Hepatocyte (in vitro differentiated cells): Measurements from ENCODE around the gene SLIT1. TPM values are rescaled to one million over a fixed set of nuclear protein-coding genes. Genes with fewer than 3 reads are reported as not detected.

Experiments
- DNase-seq: peaks from one replicate; pipeline ENCODE4 v3.0.0-alpha.2; 2016; ENCODE audit warnings: low spot score
- H2AFZ ChIP-seq: fragments of 200-600 bp; sonication (generic); 2 replicates; pipeline ENCODE4 v1.6.0; 2016; ENCODE audit warnings: antibody characterized with exemption, mild to moderate bottlenecking
- H3K27ac ChIP-seq: fragments of 200-600 bp; sonication (generic); 2 replicates; pipeline ENCODE4 v1.5.1; 2016; ENCODE audit warnings: mild to moderate bottlenecking
- H3K27me3 ChIP-seq: fragments of 200-600 bp; sonication (generic); 2 replicates; pipeline ENCODE4 v1.6.1; 2016
- H3K36me3 ChIP-seq: fragments of 200-600 bp; sonication (generic); replicated peaks from 2 replicates; pipeline ENCODE4 v1.5.1; 2016; ENCODE audit warnings: low read depth; ENCODE audit not compliant: insufficient read depth
- H3K4me1 ChIP-seq: fragments of 200-600 bp; sonication (generic); 2 replicates; pipeline ENCODE4 v1.5.1; 2016; ENCODE audit warnings: mild to moderate bottlenecking, moderate library complexity; ENCODE audit not compliant: insufficient read depth
- H3K4me2 ChIP-seq: fragments of 200-600 bp; sonication (generic); 2 replicates; pipeline ENCODE4 v1.6.0; 2016
- H3K4me3 ChIP-seq: fragments of 200-600 bp; sonication (generic); 2 replicates; pipeline ENCODE4 v1.5.1; 2016; ENCODE audit warnings: mild to moderate bottlenecking
- H3K79me2 ChIP-seq: fragments of 200-600 bp; sonication (generic); 2 replicates; pipeline ENCODE4 v1.6.0; 2017; ENCODE audit warnings: mild to moderate bottlenecking
- H3K9me2 ChIP-seq: fragments of 200-600 bp; sonication (generic); replicated peaks from 2 replicates; pipeline ENCODE4 v1.6.0; 2017; ENCODE audit warnings: mild to moderate bottlenecking; ENCODE audit not compliant: insufficient read depth
- H3K9me3 ChIP-seq: fragments of 200-600 bp; sonication (generic); 2 replicates; pipeline ENCODE4 v1.5.1; 2016; ENCODE audit warnings: low read depth, mild to moderate bottlenecking
- H4K20me1 ChIP-seq: fragments of 200-600 bp; sonication (generic); 2 replicates; pipeline ENCODE4 v1.6.0; 2016; ENCODE audit warnings: mild to moderate bottlenecking; ENCODE audit not compliant: insufficient read depth, poor library complexity, severe bottlenecking
- EZH2 ChIP-seq: fragments of 200-600 bp; sonication (generic); IDR thresholded peaks from 2 replicates; pipeline ENCODE4 v1.6.1; 2016; ENCODE audit warnings: antibody characterized with exemption, mild to moderate bottlenecking, borderline replicate concordance
- EZH2phosphoT487 ChIP-seq: fragments of 200-600 bp; sonication (generic); IDR thresholded peaks from one replicate; pipeline ENCODE4 v1.6.1; 2018; ENCODE audit warnings: antibody characterized with exemption, mild to moderate bottlenecking, low read depth, moderate library complexity; ENCODE audit not compliant: unreplicated experiment, severe bottlenecking
- WGBS: methylation state at CpG from one replicate; pipeline ENCODE4 v1.1.6; 2016; ENCODE audit warnings: low lambda C conversion rate; ENCODE audit errors: missing lambda C conversion rate; 5-methylcytosine and 5-hydroxymethylcytosine counted together
- polyA plus RNA-seq: library from polyadenylated mRNA; unstranded; fragments of >200 nt; fragmentation: Nextera tagmentation; extraction: Ambion mirVana; gene quantifications from 2 replicates; pipeline ENCODE4 v1.2.1, GENCODE V29; 2016
- total RNA-seq: library from RNA; depleted of rRNA; stranded (reverse); fragments of >200 nt; gene quantifications from 2 replicates; pipeline ENCODE4 v1.2.3, GENCODE V29; 2014
- TF ChIP-seq, protein P1 (sequence below): fragments of 200-600 bp; sonication (generic); IDR thresholded peaks from 2 replicates; pipeline ENCODE4 v1.5.1; 2016; ENCODE audit warnings: antibody characterized with exemption, mild to moderate bottlenecking; ENCODE audit not compliant: poor library complexity

The SLIT1 gene
- total and polyA plus RNA-seq, 2 experiments from 2014 or later, result 0.47 to 0.65 TPM

DNA sequence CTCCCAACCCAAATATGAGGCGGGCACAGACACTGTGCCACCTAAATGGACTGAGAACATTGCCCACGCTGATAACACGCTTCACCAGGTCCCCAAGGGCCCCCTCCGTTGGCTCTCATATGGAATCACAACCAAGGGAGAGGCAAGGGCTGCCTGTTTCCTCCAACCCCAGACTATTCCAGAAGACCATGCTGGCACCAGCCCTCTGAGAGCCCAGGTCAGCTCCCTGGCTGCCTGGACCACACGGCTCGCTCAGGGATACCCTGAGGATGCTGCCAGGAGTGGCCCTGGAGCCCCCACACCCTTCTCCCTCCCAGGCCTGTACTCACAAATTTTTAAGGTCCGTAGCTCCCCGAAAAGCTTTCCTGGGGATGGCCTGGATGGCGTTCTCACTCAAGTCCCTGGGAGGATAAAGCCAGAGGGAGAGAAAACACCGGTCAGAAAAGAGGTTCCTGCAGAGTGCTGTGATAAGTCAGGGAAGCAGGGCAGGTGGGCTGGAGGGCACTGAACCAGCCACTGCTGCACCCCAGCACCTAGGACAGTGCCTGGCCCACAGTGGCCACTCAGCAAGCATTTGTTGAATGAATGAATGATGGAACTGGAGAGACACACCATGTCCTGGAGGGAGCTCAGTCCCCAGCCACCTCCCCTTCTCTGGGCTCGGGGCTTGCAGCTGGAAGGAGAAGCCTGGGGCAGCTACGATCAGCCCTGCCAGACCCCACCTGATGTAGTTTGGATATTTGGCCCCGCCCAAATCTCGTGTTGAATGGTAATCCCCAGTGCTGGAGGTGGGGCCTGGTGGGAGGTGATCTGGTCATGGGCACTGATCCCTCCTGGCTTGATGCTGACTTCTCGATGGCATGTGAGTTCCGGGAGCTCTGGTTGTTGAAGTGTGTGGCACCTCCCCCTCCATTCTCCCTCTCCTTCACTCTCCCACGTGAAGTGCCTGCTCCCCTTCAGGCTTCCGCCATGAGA, 119.8 kb downstream of the SLIT1 start:
- H4K20me1 ChIP-seq, result no peaks in the 10 kb centered on the region
- H3K4me3 ChIP-seq, result no peak overlapping the region
- 73% methylated on average over 18 of the region's 18 CpGs for WGBS
- no peak overlapping the region for H3K27ac ChIP-seq
- TF ChIP-seq EZH2phosphoT487, result no peak
- TF ChIP-seq, protein P1, sequence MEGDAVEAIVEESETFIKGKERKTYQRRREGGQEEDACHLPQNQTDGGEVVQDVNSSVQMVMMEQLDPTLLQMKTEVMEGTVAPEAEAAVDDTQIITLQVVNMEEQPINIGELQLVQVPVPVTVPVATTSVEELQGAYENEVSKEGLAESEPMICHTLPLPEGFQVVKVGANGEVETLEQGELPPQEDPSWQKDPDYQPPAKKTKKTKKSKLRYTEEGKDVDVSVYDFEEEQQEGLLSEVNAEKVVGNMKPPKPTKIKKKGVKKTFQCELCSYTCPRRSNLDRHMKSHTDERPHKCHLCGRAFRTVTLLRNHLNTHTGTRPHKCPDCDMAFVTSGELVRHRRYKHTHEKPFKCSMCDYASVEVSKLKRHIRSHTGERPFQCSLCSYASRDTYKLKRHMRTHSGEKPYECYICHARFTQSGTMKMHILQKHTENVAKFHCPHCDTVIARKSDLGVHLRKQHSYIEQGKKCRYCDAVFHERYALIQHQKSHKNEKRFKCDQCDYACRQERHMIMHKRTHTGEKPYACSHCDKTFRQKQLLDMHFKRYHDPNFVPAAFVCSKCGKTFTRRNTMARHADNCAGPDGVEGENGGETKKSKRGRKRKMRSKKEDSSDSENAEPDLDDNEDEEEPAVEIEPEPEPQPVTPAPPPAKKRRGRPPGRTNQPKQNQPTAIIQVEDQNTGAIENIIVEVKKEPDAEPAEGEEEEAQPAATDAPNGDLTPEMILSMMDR, result no peak
- TF ChIP-seq EZH2, result no peak
- no peak overlapping the region for H2AFZ ChIP-seq
- H3K9me3 ChIP-seq, result no peaks in the 10 kb centered on the region
- no peak for DNase-seq
- no peaks in the 10 kb centered on the region for H3K9me2 ChIP-seq
- H3K4me2 ChIP-seq, result no peak overlapping the region
- H3K4me1 ChIP-seq, result no peaks in the 10 kb centered on the region
- no peaks in the 10 kb centered on the region for H3K79me2 ChIP-seq
- no peaks in the 10 kb centered on the region for H3K36me3 ChIP-seq
- no peaks in the 10 kb centered on the region for H3K27me3 ChIP-seq

DNA sequence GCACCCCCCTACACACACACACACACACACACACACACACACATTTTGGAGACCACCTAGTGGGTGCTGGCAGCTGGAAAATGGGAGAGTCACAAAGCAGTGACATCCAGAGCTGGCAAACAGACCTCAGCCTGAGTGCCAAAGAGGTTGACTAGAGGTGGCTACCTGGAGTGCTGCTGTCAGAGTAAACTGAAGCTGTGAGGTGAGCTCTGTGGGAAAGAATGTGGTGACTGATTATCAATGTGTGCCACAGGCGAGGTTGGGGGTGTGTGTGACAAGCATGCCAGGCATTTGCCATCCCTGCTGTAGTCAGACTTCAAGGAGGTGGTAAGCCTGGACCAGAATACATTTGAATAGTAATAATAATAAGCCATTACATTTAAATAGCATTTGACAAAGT, 120.6 kb downstream of the SLIT1 start:
- Histone ChIP-seq H3K27me3 (no peaks in the 10 kb centered on the region), H4K20me1 (no peaks in the 10 kb centered on the region), H2AFZ (no peak overlapping the region), H3K9me3 (no peaks in the 10 kb centered on the region), H3K79me2 (no peaks in the 10 kb centered on the region), H3K36me3 (no peaks in the 10 kb centered on the region), H3K4me3 (no peak overlapping the region), H3K4me2 (no peak overlapping the region), H3K9me2 (no peaks in the 10 kb centered on the region), H3K27ac (no peak overlapping the region), H3K4me1 (no peaks in the 10 kb centered on the region)
- 40% methylated on average over 1 of the region's 1 CpG for WGBS
- no peak for DNase-seq
- TF ChIP-seq EZH2, result no peak
- TF ChIP-seq, protein P1, result no peak
- no peak for TF ChIP-seq EZH2phosphoT487

DNA sequence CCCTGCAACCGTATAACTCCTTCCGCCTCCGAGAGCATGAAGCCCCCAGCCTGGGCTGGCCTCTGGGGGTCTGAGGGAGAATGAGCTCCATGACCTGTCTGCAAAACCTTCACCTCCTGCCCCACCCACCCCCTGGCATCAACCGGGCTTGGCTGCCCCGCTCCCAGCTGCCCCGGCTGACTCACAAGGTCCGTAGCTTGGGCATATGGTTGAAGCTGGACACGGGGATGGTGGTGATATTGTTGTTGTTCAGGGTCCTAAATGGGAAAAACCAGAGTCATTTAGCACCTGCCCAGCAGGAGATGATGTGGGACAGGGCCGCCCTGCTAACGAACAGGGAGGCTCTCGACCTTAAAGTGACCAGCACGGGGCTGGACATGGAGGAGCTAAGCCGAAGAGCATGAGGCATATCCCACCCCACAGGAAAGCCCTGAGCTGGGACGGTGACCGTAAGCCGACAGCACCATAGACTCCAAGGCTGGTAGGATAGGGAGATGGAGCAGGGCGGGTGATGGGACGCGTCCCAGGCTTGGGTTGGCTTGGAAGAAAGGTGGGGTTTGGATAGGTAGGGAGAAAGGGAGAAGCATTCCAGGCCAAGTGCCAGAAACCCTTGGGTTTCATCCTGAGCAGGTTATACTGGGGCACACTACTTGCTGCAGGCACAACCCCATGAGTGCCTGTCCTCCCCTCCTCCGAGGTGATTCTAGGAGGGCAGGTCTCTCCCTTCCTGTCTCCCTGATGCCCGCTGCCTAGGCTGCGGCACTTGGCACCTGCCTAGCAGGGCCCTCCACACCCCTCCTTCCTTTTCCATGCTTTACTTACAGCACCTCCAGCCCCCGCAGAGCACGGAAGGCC, 121.5 kb downstream of the SLIT1 start:
- H4K20me1 ChIP-seq, result no peaks in the 10 kb centered on the region

More for the DNA sequence above, 121.5 kb downstream of the SLIT1 start:
- H3K4me2 ChIP-seq, result no peak overlapping the region
- DNase-seq, result no peak
- no peaks in the 10 kb centered on the region for H3K79me2 ChIP-seq
- H2AFZ ChIP-seq, result no peak overlapping the region
- H3K27me3 ChIP-seq, result no peaks in the 10 kb centered on the region
- WGBS, result 85% methylated on average over 24 of the region's 24 CpGs
- no peaks in the 10 kb centered on the region for H3K36me3 ChIP-seq
- no peak overlapping the region for H3K27ac ChIP-seq
- H3K9me2 ChIP-seq, result no peaks in the 10 kb centered on the region
- no peaks in the 10 kb centered on the region for H3K4me1 ChIP-seq
- no peak for TF ChIP-seq EZH2
- no peak for TF ChIP-seq EZH2phosphoT487
- TF ChIP-seq, protein P1, result no peak
- no peaks in the 10 kb centered on the region for H3K9me3 ChIP-seq
- H3K4me3 ChIP-seq, result no peak overlapping the region
